GM12801 (cell line): ENCODE data around the gene KPTN.

Experiments
- TF ChIP-seq, protein P1 (sequence below): IDR thresholded peaks from one replicate; pipeline ENCODE4 v1.5.1; 2011; ENCODE audit warnings: control low read depth; ENCODE audit not compliant: insufficient read length; ENCODE audit errors: extremely low read depth

KPTN gene

DNA sequence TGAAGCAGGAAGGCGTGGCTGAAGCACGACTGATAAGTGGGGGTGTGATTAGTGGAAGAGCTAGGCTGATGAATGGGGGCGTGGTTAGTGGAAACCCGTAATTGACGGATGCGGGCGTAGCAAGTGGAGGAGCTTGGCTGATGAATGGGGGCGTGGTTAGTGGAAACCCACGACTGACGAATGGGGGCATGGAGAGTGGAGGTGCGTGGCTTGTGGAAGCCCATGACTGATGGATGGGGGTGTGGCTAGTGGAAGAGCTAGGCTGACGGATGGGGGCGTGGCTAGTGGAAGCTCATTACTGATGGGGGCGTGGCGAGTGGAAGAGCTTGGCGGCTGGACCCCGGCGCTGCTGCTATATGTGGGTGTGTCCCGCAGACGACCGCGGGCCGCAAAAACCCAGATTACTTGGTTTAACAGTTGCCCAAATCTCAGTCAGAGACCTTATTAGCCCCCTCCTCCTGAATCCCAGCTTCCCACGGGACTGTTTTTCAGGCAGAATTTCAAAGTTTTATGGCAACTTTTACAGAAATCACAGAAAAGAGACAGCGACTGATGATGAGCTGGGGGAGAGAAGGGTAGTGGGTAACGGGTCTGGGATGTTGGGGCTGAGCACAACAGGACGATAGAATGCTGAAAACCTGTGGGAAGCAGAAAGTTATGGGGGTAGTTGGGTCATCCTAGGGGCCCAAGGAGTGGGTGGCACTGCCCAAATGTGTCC lies 55.7 kb downstream of the KPTN start:
- TF ChIP-seq, protein P1, sequence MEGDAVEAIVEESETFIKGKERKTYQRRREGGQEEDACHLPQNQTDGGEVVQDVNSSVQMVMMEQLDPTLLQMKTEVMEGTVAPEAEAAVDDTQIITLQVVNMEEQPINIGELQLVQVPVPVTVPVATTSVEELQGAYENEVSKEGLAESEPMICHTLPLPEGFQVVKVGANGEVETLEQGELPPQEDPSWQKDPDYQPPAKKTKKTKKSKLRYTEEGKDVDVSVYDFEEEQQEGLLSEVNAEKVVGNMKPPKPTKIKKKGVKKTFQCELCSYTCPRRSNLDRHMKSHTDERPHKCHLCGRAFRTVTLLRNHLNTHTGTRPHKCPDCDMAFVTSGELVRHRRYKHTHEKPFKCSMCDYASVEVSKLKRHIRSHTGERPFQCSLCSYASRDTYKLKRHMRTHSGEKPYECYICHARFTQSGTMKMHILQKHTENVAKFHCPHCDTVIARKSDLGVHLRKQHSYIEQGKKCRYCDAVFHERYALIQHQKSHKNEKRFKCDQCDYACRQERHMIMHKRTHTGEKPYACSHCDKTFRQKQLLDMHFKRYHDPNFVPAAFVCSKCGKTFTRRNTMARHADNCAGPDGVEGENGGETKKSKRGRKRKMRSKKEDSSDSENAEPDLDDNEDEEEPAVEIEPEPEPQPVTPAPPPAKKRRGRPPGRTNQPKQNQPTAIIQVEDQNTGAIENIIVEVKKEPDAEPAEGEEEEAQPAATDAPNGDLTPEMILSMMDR = no peak

DNA sequence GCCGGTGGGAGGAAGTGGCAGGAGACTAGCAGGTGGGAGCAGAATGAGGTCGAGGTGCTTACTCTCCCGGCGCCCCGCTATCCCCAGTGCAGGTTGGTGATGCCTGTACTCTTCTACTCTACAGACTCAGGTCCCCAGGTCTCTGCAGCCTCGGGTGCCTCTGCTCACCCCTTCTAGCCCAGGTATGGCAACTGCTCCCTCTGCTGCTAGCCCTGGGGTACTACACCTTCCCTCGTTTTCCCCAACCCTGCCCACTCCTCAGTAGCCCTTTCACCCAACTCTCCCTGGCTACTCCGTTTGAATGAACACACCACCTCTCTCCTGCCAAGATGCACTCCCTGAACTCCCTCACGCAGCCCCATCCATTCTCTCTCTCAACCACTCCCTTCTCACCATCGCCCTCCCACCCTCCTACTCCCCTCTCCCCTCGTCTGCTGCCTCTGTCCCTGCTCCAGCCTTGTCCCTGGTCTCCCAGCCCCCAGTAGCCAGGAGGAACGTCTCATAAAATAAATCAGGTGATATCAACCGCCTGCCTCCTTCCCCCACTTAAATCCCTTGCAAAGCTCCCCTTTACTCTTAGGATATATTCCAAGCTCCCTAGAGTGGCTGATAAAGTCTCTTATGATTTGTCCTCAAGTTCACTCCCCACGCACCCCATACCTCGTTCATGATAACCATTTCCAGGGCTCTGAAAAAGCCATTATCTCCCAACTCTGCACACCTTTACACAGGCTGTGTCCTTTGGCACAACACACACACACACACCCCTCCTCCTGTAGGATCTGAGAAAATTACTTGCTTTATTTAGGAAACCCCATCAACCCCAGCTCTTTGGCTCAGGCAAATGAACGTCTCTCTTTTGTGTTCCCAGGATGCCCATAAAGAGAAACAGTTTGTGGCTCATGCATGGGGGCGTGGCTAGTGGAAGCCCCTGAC lies 56.5 kb downstream of the KPTN start:
- TF ChIP-seq, protein P1 = peak; percentile 59
